Epithelial cell of esophagus (primary cell): ENCODE data around the gene CDH19.
"Not testable (repeated sequence)": the region's sequence is repeated elsewhere in the genome, so short reads cannot be mapped to it uniquely, and the experiment has no call there.

Experiments used
- DNase-seq: peaks from one replicate; pipeline ENCODE4 v3.0.0; 2010; ENCODE audit warnings: low read depth
- H3K4me3 ChIP-seq: 2 replicates; pipeline ENCODE4 v1.5.1; 2011; ENCODE audit warnings: mild to moderate bottlenecking, low read length, control low read depth
- TF ChIP-seq, protein P1 (sequence below): IDR thresholded peaks from 2 replicates; pipeline ENCODE4 v1.5.1; 2011; ENCODE audit warnings: low read depth, mild to moderate bottlenecking, low read length, control low read depth, inconsistent platforms; ENCODE audit not compliant: insufficient read depth; ENCODE audit errors: missing control alignments

CDH19 gene

GRCh38 chr18:66497351-66497750 is 106.5 kb downstream of the CDH19 start:
- TF ChIP-seq, protein P1, sequence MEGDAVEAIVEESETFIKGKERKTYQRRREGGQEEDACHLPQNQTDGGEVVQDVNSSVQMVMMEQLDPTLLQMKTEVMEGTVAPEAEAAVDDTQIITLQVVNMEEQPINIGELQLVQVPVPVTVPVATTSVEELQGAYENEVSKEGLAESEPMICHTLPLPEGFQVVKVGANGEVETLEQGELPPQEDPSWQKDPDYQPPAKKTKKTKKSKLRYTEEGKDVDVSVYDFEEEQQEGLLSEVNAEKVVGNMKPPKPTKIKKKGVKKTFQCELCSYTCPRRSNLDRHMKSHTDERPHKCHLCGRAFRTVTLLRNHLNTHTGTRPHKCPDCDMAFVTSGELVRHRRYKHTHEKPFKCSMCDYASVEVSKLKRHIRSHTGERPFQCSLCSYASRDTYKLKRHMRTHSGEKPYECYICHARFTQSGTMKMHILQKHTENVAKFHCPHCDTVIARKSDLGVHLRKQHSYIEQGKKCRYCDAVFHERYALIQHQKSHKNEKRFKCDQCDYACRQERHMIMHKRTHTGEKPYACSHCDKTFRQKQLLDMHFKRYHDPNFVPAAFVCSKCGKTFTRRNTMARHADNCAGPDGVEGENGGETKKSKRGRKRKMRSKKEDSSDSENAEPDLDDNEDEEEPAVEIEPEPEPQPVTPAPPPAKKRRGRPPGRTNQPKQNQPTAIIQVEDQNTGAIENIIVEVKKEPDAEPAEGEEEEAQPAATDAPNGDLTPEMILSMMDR = no peak
- DNase-seq = no peak
- H3K4me3 ChIP-seq = no peak overlapping the region

GRCh38 chr18:66495844-66496243 is 108.0 kb downstream of the CDH19 start:
- peak; percentile 79 for DNase-seq
- TF ChIP-seq, protein P1 = peak; percentile 79
- H3K4me3 ChIP-seq = no peak overlapping the region

GRCh38 chr18:66473882-66474281 is 130.0 kb downstream of the CDH19 start:
- no peak for DNase-seq
- H3K4me3 ChIP-seq = no peak overlapping the region
- TF ChIP-seq, protein P1 = no peak

- DNase-seq, H3K4me3 ChIP-seq: not testable (repeated sequence)
These were observed 137.7 kb downstream of the CDH19 start for GRCh38 chr18:66466184-66466583.

DNA sequence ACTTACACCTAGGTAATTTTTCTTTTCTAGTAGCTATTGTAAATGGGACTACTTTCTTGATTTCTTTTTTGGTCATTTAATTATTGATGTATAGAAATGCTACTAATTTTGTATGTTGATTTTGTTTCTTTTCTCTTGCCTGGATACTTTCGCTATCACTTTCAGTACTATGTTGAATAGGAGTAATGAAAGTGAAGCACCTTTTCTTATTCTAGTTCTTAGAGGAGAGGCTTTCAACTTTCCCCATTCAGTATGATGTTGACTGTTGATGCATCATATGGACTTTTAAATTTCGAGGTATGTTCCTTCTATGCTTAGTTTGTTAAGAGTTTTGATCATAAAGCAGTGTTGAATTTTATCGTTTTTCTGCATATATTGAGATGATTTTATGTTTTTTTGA is 142.5 kb downstream of the CDH19 start:
- no peak overlapping the region for H3K4me3 ChIP-seq
- DNase-seq = no peak
- TF ChIP-seq, protein P1 = no peak

GRCh38 chr18:66457245-66457644 is 146.6 kb downstream of the CDH19 start:
- DNase-seq = no peak
- TF ChIP-seq, protein P1 = no peak
- no peak overlapping the region for H3K4me3 ChIP-seq
